GM19238 (cell line): ENCODE measurements around the gene ELOVL2.
"Not testable (repeated sequence)": the region's sequence is repeated elsewhere in the genome, so short reads cannot be mapped to it uniquely, and the experiment has no call there.

Experiments
- DNase-seq: peaks from one replicate; pipeline ENCODE4 v3.0.0; 2011; ENCODE audit warnings: low spot score; ENCODE audit not compliant: insufficient read length

ELOVL2 gene

DNA sequence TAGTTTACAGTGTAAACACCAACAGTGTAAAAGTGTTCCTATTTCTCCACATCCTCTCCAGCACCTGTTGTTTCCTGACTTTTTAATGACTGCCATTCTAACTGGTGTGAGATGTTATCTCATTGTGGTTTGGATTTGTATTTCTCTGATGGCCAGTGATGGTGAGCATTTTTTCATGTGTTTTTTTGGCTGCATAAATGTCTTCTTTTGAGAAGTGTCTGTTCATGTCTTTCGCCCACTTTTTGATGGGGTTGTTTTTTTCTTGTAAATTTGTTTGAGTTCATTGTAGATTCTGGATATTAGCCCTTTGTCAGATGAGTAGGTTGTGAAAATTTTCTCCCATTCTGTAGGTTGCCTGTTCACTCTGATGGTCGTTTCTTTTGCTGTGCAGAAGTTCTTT lies 59.1 kb downstream of the ELOVL2 start:
- DNase-seq = not testable (repeated sequence)

DNA sequence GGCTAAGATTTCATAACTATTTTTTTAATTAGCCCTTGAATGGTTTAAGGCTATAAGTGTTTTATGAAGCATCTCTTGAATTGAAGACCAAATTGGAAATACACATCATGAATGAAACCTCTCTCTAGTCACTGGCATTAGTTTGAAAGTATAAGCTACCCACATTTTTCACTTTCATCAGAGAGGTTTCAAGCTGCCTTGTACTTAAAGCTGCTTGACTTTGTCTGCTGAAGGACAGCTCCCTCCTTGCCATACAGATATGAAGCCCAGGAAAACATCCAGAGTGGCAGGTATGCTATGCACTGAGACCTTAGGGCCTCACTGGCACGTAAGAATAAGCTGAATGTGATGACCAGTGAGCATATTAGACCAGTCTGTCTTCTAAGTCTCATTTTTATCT lies 62.7 kb downstream of the ELOVL2 start:
- DNase-seq = no peak

DNA sequence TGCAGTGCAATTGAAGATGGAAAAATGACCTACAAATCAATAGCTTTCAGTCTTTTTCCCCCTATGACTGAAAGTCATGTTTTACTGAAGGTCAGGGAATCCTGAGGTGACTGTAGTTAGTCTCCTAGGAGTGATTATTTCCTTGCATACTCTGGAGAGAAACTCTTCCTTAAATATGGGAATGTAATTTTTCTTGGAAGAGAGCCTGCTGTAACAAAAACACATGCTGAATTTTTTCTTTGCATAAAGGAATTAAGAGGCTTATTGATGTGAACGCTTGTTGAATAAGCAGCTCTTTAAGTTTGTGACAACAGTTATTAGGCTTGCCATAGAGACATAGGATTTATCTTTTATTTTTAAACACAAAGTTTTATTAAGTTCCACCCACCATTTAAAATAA lies 64.5 kb downstream of the ELOVL2 start:
- DNase-seq = no peak

DNA sequence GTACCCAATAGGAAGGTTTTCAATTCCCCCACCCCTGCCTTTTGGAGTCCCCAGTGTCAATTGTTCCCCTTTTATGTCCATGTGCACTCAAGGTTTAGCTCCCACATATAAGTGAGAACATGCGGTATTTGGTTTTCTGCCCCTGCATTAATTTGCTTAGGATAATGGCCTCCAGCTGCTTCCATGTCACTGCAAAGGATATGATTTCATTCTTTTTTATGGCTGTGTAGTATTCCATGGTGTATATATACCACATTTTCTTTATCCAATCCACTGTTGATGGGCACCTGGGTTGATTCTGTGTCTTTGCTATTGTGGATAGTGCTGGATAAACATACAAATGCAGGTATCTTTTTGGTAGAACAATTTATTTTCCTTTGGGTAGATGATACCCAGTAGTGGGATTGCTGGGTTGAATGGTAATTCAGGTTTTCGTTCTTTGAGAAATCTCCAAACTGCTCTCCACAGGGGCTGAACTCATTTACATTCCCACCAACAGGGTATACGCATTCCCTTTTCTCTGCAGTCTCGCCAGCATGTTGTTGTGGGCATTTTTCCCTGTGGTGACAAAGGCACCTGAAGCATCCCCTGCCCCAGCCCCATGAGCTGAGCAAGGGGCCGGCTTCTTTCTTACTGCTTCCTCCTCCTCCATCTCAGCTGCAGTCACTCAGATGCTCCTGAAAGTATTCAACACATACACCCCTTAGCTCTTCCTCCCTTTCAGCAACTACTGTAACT lies 66.7 kb downstream of the ELOVL2 start:
- no peak for DNase-seq

DNA sequence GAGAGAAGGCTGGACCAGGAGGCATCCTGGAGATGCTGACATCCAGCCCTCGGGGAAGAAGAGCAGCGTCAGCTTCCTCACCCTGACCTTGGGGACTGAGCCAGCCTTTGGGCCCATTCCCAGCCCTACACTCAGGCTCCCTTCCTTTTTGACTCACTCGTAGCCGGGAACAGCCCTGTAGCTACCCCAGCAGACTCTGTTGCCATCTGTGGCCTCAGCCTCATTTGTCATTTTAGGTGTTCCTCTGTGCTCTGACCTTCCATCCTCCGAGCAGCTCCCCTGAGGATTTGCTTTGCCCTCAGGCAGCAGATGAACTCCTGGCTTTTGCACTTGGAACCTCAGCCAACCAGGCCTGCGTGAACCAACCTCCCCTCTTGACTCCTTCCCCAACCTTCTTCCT lies 67.5 kb downstream of the ELOVL2 start:
- no peak for DNase-seq

DNA sequence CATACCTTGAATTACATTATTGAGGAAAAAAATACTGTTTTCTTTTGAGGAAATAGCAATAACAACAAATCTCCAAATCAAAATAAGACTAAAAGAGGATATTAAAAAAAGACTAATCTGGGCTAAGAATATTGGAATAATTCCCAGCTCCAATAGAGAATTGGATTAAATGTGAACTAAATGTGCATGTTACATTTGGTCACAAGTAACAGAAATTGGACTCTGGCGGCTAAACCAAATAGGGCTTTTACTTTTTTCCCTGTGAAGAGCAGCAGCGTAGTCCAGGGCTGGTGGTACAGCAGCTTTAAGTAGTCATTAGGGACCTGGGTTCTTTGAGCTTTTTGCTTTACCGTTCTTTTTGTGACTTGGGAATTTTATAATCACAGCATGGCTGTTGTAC lies 71.9 kb downstream of the ELOVL2 start:
- no peak for DNase-seq

DNA sequence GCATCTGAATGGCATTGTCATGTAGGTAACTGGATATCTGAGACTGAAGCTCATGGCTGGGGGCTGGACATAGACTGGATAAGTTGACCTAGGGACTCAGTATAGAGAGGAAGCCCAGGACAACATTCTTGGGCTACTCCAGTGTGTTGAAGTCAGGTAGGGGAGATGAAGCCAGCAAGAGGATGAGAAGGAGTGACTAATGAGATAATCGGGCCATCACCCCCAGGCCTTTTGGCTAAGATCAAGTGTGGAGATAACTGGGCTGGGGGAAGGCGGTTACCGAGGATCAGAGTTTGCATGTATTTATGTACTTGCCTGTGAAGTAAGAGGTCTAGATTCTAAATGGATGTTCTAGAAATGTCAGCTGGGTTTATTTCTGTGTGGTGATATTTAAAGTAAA lies 73.4 kb downstream of the ELOVL2 start:
- no peak for DNase-seq

DNA sequence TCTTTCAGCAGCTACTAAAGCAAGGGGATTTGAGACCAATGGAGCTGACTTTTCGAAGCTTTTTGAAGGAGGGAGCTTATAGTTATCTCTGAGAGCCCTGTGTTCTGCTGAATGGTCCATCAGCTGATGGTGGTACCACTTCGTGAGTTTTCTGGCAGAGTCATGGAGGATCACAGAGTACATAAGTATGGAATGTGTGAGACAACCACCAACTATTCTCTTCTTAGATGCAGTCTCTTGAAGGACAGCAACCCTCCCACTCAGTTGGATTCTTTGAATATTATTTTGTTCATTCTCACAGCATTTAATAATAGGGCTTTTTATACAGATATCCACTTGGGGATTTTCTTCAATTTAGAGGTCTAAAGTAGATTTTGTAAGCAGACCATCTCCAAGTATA lies 75.3 kb downstream of the ELOVL2 start:
- DNase-seq = no peak

- peak; percentile 32 for DNase-seq
Observed at GRCh38 chr6:10964684-10965083, 79.4 kb downstream of the ELOVL2 start.

GRCh38 chr6:10963113-10963512 lies 81.0 kb downstream of the ELOVL2 start:
- DNase-seq = no peak

- no peak for DNase-seq
Observed at GRCh38 chr6:10962673-10963072, 81.4 kb downstream of the ELOVL2 start.

DNA sequence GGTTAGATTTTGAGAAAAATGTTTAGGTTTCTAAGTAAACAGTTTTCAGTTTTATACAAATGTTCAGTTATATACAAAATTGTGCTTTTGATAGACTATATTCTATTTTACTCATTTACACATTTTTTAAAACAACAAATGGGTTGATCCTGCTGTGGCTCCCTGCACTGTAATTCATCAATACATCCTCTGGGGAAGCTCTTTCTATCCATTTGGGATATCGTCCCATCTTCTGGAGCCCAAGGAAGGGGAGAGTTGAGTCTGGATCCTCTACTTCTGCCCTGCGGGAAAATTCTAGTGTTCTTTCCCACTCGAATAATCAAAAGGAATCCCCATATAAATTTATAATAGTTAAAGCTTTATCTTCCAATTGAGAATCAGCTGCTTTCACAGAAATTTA lies 82.3 kb downstream of the ELOVL2 start:
- no peak for DNase-seq

DNA sequence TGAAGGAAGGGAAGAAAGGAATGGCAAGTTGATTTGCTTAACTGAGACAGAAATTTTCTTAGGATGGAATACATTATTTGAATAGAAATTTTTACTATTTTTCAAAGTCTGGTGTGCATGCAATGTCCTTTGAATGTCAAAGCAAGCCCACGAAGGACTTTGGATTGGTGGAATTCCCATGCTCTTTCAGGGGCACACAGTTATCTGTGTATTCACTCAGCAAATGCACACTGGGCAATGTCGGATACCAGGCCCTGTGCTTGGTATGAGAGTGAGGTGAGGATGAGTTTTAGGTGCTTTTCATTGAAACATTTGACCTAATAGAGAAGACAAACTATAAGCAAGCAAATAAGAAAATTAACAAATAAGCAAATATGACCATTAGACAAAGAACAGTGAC lies 83.9 kb downstream of the ELOVL2 start:
- DNase-seq = no peak

DNA sequence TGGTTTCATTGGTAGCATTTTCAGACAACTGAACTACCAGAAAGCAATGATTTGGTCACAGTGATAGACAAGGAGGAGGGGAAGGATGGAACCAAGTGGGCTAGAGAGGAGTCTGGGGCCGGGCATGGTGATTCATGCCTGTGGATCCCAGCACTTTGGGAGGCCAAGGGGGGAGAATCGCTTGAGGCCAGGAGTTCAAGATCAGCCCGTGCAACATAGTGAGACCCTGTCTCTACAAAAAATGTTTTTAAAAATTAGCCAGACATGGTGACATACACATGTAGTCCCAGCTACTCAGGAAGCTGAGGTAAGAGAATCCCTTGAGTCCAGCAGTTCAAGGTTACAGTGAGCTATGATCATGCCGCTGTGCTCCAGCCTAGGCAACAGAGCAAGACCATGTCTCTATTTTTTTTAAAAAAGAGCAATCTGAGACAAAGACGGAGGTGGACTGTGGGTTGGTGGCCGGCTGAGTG lies 86.7 kb downstream of the ELOVL2 start:
- DNase-seq = no peak

- no peak for DNase-seq
Observed at GRCh38 chr6:10956776-10957175, 87.3 kb downstream of the ELOVL2 start.

DNA sequence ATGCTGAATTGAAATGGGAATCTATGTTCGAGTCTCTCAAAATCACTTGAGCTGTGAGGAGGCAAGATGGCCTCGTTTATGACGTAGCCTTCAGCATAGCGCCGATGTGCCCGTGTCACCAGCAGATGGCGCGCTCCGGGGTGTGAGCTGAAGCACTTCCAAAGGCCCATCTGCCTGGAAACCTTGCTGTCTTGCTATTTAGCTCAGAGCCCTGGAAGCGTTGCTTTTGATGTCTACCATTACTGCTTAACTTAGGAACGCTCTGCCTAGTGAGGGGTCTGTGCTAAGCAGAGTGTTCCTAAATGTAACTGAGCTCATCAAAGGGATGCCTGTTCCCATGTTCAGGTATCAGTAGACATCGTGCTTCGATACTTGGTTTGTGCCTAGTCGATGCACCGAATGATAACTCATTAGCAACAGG lies 89.5 kb downstream of the ELOVL2 start:
- peak; percentile 35 for DNase-seq

- DNase-seq = no peak
Observed at GRCh38 chr6:10951675-10952282, 92.3 kb downstream of the ELOVL2 start.

DNA sequence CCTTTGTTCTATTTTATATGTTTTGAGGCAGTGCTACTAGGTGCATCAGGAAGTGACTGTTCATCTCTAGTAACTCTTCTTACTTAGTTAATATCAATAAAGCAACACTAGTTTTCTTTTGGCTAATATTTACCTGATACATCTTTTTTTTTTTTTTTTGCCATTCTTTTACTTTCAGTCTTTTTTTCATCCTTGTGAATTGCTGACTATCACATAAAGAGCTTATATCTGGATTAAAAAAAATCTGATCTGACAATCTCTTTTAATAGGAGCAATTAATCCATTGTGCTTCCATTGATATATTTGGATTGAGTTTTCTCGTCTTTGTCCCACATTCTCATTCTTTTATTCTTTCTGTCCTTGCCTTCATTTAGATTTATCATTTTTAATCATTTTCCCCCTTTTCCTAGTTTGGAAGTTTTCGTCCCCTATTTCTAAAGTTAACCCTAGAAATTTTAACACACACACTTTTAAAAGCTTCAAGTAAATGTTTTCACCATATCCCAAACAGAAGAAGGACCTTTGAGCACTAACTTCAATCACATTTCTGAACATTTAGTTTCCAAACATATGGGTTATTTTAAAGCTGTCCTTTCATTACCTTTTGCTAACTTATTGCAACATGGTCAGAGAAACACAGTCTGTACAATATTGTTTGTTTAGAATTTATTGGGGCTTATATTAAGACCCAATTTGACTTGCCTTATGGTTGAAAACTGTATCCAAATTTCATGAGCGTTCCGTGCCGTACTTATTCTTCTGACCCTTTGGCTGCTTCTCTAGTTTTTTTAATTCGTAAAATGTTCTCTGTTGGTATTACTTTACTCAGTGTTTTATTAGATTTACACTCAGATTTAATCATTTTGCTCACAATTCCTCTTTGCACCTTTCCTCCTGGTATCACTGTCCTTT lies 94.3 kb downstream of the ELOVL2 start:
- no peak for DNase-seq

- DNase-seq = no peak
Observed at GRCh38 chr6:10947966-10948365, 96.1 kb downstream of the ELOVL2 start.

GRCh38 chr6:10945845-10946244 lies 98.3 kb downstream of the ELOVL2 start:
- DNase-seq = no peak

GRCh38 chr6:10939840-10940239 lies 104.3 kb downstream of the ELOVL2 start:
- no peak for DNase-seq

GRCh38 chr6:10933126-10933525 lies 111.0 kb downstream of the ELOVL2 start:
- no peak for DNase-seq
